Caco-2 (cell line): ENCODE measurements around the gene DLX6. TPM values are rescaled to one million over a fixed set of nuclear protein-coding genes. Genes with fewer than 3 reads are reported as not detected.

Experiments
- BruUV-seq: library from RNA; stranded (reverse); fragments of 400-500 nt; replicated peaks from 2 replicates; lab custom pipeline; 2021; lab: Mats Ljungman, UMichigan
- CTCF ChIA-PET: fragments of 300-600 bp; sonication (Branson Sonifier 250); formaldehyde crosslinking; loops from one replicate; lab custom pipeline; 2022; ENCODE audit warnings: antibody characterized with exemption; lab: Charles Lee
- POLR2A ChIA-PET: fragments of 300-600 bp; sonication (Branson Sonifier 250); formaldehyde crosslinking; loops from one replicate; lab custom pipeline; 2022; ENCODE audit warnings: antibody characterized with exemption; lab: Charles Lee
- DNase-seq, 2 experiments: peaks; one replicate each; pipeline versions ENCODE4 v3.0.0 to v3.0.0-alpha.2; 2020 to 2022
- H3K27me3 ChIP-seq: replicated peaks from 2 replicates; pipeline ENCODE4 v1.6.0; 2011; ENCODE audit warnings: low read length; ENCODE audit not compliant: control insufficient read depth, insufficient read depth
- H3K36me3 ChIP-seq: 2 replicates; pipeline ENCODE4 v1.5.1; 2011; ENCODE audit warnings: low read length; ENCODE audit not compliant: control insufficient read depth, insufficient read depth
- H3K4me1 ChIP-seq: fragments of 250-450 bp; sonication (Bioruptor Pico); 2 replicates; pipeline ENCODE4 v1.5.1; 2020; ENCODE audit warnings: mild to moderate bottlenecking
- H3K4me3 ChIP-seq: 2 replicates; pipeline ENCODE4 v1.5.1; 2011; ENCODE audit warnings: low read depth, mild to moderate bottlenecking, control low read depth, low read length
- H3K9me3 ChIP-seq: fragments of 250-450 bp; sonication (Bioruptor Pico); 2 replicates; pipeline ENCODE4 v1.5.1; 2020; ENCODE audit warnings: mild to moderate bottlenecking, moderate library complexity
- H3K27ac Mint-ChIP-seq: one replicate; pipeline ENCODE4 v1.8.0; 2022; ENCODE audit warnings: mixed read lengths; ENCODE audit not compliant: unreplicated experiment
- H3K27me3 Mint-ChIP-seq: one replicate; pipeline ENCODE4 v1.8.0; 2022; ENCODE audit warnings: mixed read lengths; ENCODE audit not compliant: insufficient read depth, unreplicated experiment
- H3K36me3 Mint-ChIP-seq: one replicate; pipeline ENCODE4 v1.8.0; 2022; ENCODE audit warnings: mild to moderate bottlenecking, mixed read lengths; ENCODE audit not compliant: insufficient read depth, unreplicated experiment
- H3K4me1 Mint-ChIP-seq: one replicate; pipeline ENCODE4 v1.8.0; 2022; ENCODE audit warnings: low read depth, mixed read lengths; ENCODE audit not compliant: unreplicated experiment
- H3K4me3 Mint-ChIP-seq: one replicate; pipeline ENCODE4 v1.8.0; 2022; ENCODE audit warnings: mild to moderate bottlenecking, moderate library complexity, mixed read lengths; ENCODE audit not compliant: unreplicated experiment
- H3K9me3 Mint-ChIP-seq: one replicate; pipeline ENCODE4 v1.8.0; 2022; ENCODE audit warnings: mixed read lengths; ENCODE audit not compliant: unreplicated experiment
- CTCF ChIP-seq, 2 experiments: fragments of 200-600 bp in 1 of 2; IDR thresholded peaks; 1 replicate in 1 of 2; 2 replicates in 1 of 2; pipeline versions ENCODE4 v1.5.1 to v1.8.0; 2011 to 2022; ENCODE audit warnings: antibody characterized with exemption in 1 of 2, control low read depth in 1 of 2, inconsistent platforms in 1 of 2, low read depth in 1 of 2, low read length in 1 of 2, mild to moderate bottlenecking in 1 of 2, moderate library complexity in 1 of 2; ENCODE audit not compliant: insufficient read depth in 1 of 2, severe bottlenecking in 1 of 2, unreplicated experiment in 1 of 2
- intact Hi-C: fragments of 100-400 bp; cut with micrococcal nuclease; formaldehyde crosslinking; loops from one replicate; pipeline ENCODE4 v1.10.0; 2022; ENCODE audit not compliant: unreplicated experiment
- total RNA-seq: library from RNA; stranded (reverse); gene quantifications from 2 replicates; pipeline ENCODE4 v1.2.3, GENCODE V29; 2022

The DLX6 gene
- total RNA-seq, 1 experiment from 2014 or later, result 3.5 TPM

GRCh38 chr7:97024209-97025129 lies 19.1 kb downstream of the DLX6 start, which contains the start of gene DLX5:
TSS of gene DLX5 (minus strand) at chr7:97024831. CDS start at chr7:97024623, 208 bp downstream.
- H3K27ac Mint-ChIP-seq, result no peak within 1 kb of the TSS
- Histone ChIP-seq H3K4me1 (no peaks in the 10 kb centered on the region; the same call in 1 of the 2 replicates), H3K4me3 (peak within 1 kb of the TSS; percentile 28), H3K9me3 (no peaks in the 10 kb centered on the region), H3K36me3 (no peaks in the 10 kb centered on the region), H3K27me3 (no peaks in the 10 kb centered on the region; the same call in 1 of the 2 replicates)
- no TSS peak for BruUV-seq
- peak within 1 kb of the TSS; percentile 80 for H3K4me3 Mint-ChIP-seq
- ChIA-PET CTCF (interaction anchor here (0.6 to 0.8 kb wide), 2 partner anchors 10 to 898 kb away, joined by 3 to 6 read pairs; no protein-coding TSS in a partner anchor), POLR2A (no interaction called here)
- no peaks in the 10 kb centered on the region for H3K36me3 Mint-ChIP-seq
- peaks cover 6% of the 10 kb centered on the region for H3K4me1 Mint-ChIP-seq
- H3K9me3 Mint-ChIP-seq, result no peaks in the 10 kb centered on the region
- no peak for TF ChIP-seq CTCF (IDR thresholded peaks at IDR 0.05; ENCODE audit: insufficient read depth in 1 of 2, low read depth in 1 of 2, low read length in 1 of 2, severe bottlenecking in 1 of 2, unreplicated experiment in 1 of 2)
- peaks cover 36% of the 10 kb centered on the region for H3K27me3 Mint-ChIP-seq
- DNase-seq, result peak; percentile 35 to 45
- intact Hi-C loops, result loop anchor here (1.0 to 10.0 kb wide), 3 partner anchors 8 to 320 kb away; partner anchors contain the start of gene SEM1

GRCh38 chr7:97025130-97025499 lies 19.8 kb downstream of the DLX6 start:
- DNase-seq, result no peak
- H3K4me1 Mint-ChIP-seq, result peaks cover 6% of the 10 kb centered on the region
- Histone ChIP-seq H3K27me3 (no peaks in the 10 kb centered on the region; the same call in 1 of the 2 replicates), H3K9me3 (no peaks in the 10 kb centered on the region), H3K4me3 (peak overlapping the region; percentile 28; the same call in 1 of the 2 replicates), H3K36me3 (no peaks in the 10 kb centered on the region), H3K4me1 (no peaks in the 10 kb centered on the region; the same call in 1 of the 2 replicates)
- no peaks in the 10 kb centered on the region for H3K36me3 Mint-ChIP-seq
- TF ChIP-seq CTCF (IDR thresholded peaks at IDR 0.05; ENCODE audit: insufficient read depth in 1 of 2, low read depth in 1 of 2, low read length in 1 of 2, severe bottlenecking in 1 of 2, unreplicated experiment in 1 of 2), result no peak
- H3K27me3 Mint-ChIP-seq, result peaks cover 34% of the 10 kb centered on the region
- POLR2A ChIA-PET, result no interaction called here
- H3K4me3 Mint-ChIP-seq, result peak overlapping the region; percentile 80
- H3K9me3 Mint-ChIP-seq, result no peaks in the 10 kb centered on the region
- no peak overlapping the region for H3K27ac Mint-ChIP-seq
- CTCF ChIA-PET, result interaction anchor here (0.6 kb wide), 1 partner anchor 101 kb away, joined by 4 read pairs; no protein-coding TSS in a partner anchor
- no TSS peak for BruUV-seq
- intact Hi-C loops, result loop anchor here (2.0 to 10.0 kb wide), 2 partner anchors 16 to 320 kb away; partner anchors contain the start of gene SEM1

- no peaks in the 10 kb centered on the region for H3K9me3 Mint-ChIP-seq
- no TSS peak for BruUV-seq
- no peak overlapping the region for H3K4me3 Mint-ChIP-seq
- no peak overlapping the region for H3K27ac Mint-ChIP-seq
- no peak for DNase-seq
- ChIA-PET CTCF (no interaction called here), POLR2A (interaction anchor here (1.3 kb wide), 1 partner anchor 20 kb away, joined by 4 read pairs; no protein-coding TSS in a partner anchor)
- Histone ChIP-seq H3K36me3 (no peaks in the 10 kb centered on the region), H3K27me3 (no peaks in the 10 kb centered on the region; the same call in 1 of the 2 replicates), H3K4me1 (no peaks in the 10 kb centered on the region; the same call in 1 of the 2 replicates), H3K4me3 (no peak overlapping the region), H3K9me3 (no peaks in the 10 kb centered on the region)
- H3K4me1 Mint-ChIP-seq, result peaks cover 6% of the 10 kb centered on the region
- intact Hi-C loops, result loop anchor here (2.0 to 10.0 kb wide), 2 partner anchors 17 to 321 kb away; partner anchors contain the start of gene SEM1
- no peaks in the 10 kb centered on the region for H3K36me3 Mint-ChIP-seq
- H3K27me3 Mint-ChIP-seq, result peaks cover 36% of the 10 kb centered on the region
- no peak for TF ChIP-seq CTCF (IDR thresholded peaks at IDR 0.05; ENCODE audit: insufficient read depth in 1 of 2, low read depth in 1 of 2, low read length in 1 of 2, severe bottlenecking in 1 of 2, unreplicated experiment in 1 of 2)
Measured at GRCh38 chr7:97025983-97026714, 20.8 kb downstream of the DLX6 start.
